Spleen (tissue), 7 donors: ENCODE data around the gene ZSWIM6.

Source experiments
- CTCF ChIP-seq, 11 experiments: fragments of 200-600 bp in 7 of 11; fragments of 450-650 bp in 4 of 11; sonication (generic) in 4 of 11; IDR thresholded peaks in 8 of 11; conservative IDR thresholded peaks in 3 of 11; 1 replicate in 7 of 11; 2 replicates in 4 of 11; pipeline versions ENCODE4 v1.4.0 to v1.8.0; 2016 to 2021; ENCODE audit warnings: antibody characterized with exemption in 11 of 11, inconsistent platforms in 4 of 11, mild to moderate bottlenecking in 1 of 11
- POLR2A ChIP-seq, 3 donors: fragments of 450-650 bp; IDR thresholded peaks; one replicate each; pipeline ENCODE4 v1.5.1; 2017; ENCODE audit warnings: antibody characterized with exemption in 3 of 3, mild to moderate bottlenecking in 1 of 3
- donor health status: DM: no; HTN: no; CAD: no; lungs with moderate emphysema.
- donor health status: DM: no; HTN: no; CAD: no.
- donor health status: DM: no; HTN: no; CAD: no.

- TF ChIP-seq POLR2A (IDR thresholded peaks at IDR 0.05) (no peak), CTCF (IDR thresholded peaks at IDR 0.05 in 8 of 11, conservative IDR thresholded peaks at IDR 0.05 in 3 of 11) (no peak)
Observed at GRCh38 chr5:61293873-61294272, 38.2 kb upstream of the ZSWIM6 start.
